Erythroblast (primary cell): ENCODE data around the gene ZNF277.

Experiments
- GATA1 ChIP-seq: IDR thresholded peaks from 2 replicates; pipeline ENCODE4 v1.6.1; 2011; ENCODE audit warnings: low read depth, mild to moderate bottlenecking, control low read depth, low read length, moderate library complexity
- POLR2A ChIP-seq: IDR thresholded peaks from 2 replicates; pipeline ENCODE4 v1.6.1; 2011; ENCODE audit warnings: mild to moderate bottlenecking, low read length

DNA sequence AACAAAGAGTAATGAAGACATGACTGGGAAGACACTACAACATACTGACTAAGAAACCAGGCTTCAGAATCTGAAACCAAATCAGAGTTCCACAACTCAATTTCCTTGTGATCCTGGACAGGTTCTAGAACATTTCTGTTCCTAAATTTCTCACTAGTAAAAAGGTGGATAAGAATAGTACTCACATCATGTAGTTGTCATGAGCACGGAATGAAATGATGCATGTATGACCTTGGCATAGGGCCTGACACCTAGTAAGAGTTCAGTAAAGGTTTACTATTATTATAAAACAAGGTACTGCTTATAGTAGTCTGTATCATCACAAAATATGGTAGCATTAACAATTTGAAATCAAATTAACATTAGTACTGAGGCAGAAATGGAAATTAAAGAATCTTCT lies 20.2 kb upstream of the ZNF277 start:
- TF ChIP-seq POLR2A (no peak), GATA1 (no peak)
